Activated CD8-positive, alpha-beta T cell treated with anti-CD3 and anti-CD28 coated beads for 36 hours (primary cell): ENCODE measurements around the gene ARHGAP4. TPM values are rescaled to one million over a fixed set of nuclear protein-coding genes. Genes with fewer than 3 reads are reported as not detected.
A peak's percentile ranks its signal among the peaks of the same experiment; 100 is the strongest.

ENCODE experiments used
- ATAC-seq: fragments of 200-7000 bp; cut with Tn5 transposase; one replicate; pipeline ENCODE4 v1.10.0; 2021; ENCODE audit warnings: mild to moderate bottlenecking, moderate library complexity
- CTCF ChIA-PET: fragments of 350-600 bp; sonication (Branson Sonifier 250); formaldehyde crosslinking; loops from one replicate; lab custom pipeline; 2021; ENCODE audit warnings: antibody characterized with exemption; lab: Charles Lee
- POLR2A ChIA-PET: fragments of 350-600 bp; sonication (Branson Sonifier 250); formaldehyde crosslinking; loops from one replicate; lab custom pipeline; 2021; ENCODE audit warnings: antibody characterized with exemption; lab: Charles Lee
- DNase-seq: peaks from one replicate; pipeline ENCODE4 v3.0.0-alpha.2; 2020
- H3K27ac Mint-ChIP-seq: one replicate; pipeline ENCODE4 v1.8.0; 2021; ENCODE audit warnings: mild to moderate bottlenecking, mixed read lengths
- H3K27me3 Mint-ChIP-seq: one replicate; pipeline ENCODE4 v1.8.0; 2021; ENCODE audit warnings: mixed read lengths
- H3K36me3 Mint-ChIP-seq: one replicate; pipeline ENCODE4 v1.8.0; 2021; ENCODE audit warnings: low read depth, mixed read lengths
- H3K4me1 Mint-ChIP-seq: one replicate; pipeline ENCODE4 v1.8.0; 2021; ENCODE audit warnings: low read depth, mixed read lengths
- H3K4me3 Mint-ChIP-seq: one replicate; pipeline ENCODE4 v1.8.0; 2021; ENCODE audit warnings: mild to moderate bottlenecking, moderate library complexity, mixed read lengths
- H3K9me3 Mint-ChIP-seq: one replicate; pipeline ENCODE4 v1.8.0; 2021; ENCODE audit warnings: mixed read lengths
- intact Hi-C: fragments of 100-400 bp; cut with micrococcal nuclease; formaldehyde crosslinking; loops from one replicate; pipeline ENCODE4 v1.10.0; 2022
- total RNA-seq, 2 experiments: library from RNA; stranded (reverse); gene quantifications; one replicate each; pipeline ENCODE4 v1.2.3, GENCODE V29; 2021
- TF ChIP-seq, protein P1 (sequence below): fragments of 200-600 bp; IDR thresholded peaks from one replicate; pipeline ENCODE4 v1.8.0; 2022; ENCODE audit warnings: antibody characterized with exemption, mild to moderate bottlenecking

ARHGAP4 gene
- total RNA-seq, 2 experiments from 2014 or later = 128 to 130 TPM

DNA sequence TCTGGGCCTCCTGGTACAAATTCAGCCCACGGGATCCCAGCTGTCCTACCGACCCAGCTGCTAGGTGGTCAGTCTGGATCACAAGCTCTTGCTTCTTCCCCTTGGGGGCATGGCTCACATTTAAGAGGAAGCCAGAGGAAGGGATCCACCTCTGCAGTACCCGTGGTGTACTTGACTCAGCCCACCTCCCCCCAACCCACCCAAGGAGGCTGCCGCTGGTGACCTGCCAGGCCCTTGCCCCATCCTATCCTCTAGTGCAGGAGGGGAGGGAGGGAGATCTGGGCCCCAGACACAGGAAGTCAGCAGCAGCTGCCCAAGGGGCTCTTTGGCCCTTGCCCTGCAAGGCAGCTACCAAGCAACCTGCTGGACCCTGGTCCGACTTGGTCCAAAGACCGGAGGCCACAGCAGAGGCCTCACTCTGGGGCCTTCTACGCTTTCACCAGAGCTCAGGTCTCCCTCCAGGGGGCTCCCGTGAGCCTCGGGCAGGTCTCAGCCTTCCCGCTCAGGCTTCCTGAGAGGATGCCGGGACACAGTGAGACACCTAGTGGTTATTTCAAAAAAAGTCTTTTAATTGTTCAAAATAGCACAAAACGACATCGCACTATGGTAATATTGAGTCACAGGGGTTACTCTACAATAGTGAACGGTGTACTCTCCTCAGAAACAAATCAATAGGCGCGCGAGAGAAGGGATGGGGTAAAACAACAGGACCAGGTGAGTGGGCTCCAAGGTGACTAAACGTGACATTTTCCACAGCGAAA, 21.1 kb upstream of the ARHGAP4 start:
- H3K27me3 Mint-ChIP-seq = no peaks in the 10 kb centered on the region
- peak overlapping the region; percentile 4 for H3K4me3 Mint-ChIP-seq
- DNase-seq (peak; percentile 83), ATAC-seq (peak; percentile 82)
- POLR2A ChIA-PET = interaction anchor here (0.6 to 11.9 kb wide), 5 partner anchors 11 to 42 kb away, joined by 3 to 130 read pairs (median 52); partner anchors contain the start of genes ARHGAP4, HCFC1 and NAA10
- TF ChIP-seq, protein P1, sequence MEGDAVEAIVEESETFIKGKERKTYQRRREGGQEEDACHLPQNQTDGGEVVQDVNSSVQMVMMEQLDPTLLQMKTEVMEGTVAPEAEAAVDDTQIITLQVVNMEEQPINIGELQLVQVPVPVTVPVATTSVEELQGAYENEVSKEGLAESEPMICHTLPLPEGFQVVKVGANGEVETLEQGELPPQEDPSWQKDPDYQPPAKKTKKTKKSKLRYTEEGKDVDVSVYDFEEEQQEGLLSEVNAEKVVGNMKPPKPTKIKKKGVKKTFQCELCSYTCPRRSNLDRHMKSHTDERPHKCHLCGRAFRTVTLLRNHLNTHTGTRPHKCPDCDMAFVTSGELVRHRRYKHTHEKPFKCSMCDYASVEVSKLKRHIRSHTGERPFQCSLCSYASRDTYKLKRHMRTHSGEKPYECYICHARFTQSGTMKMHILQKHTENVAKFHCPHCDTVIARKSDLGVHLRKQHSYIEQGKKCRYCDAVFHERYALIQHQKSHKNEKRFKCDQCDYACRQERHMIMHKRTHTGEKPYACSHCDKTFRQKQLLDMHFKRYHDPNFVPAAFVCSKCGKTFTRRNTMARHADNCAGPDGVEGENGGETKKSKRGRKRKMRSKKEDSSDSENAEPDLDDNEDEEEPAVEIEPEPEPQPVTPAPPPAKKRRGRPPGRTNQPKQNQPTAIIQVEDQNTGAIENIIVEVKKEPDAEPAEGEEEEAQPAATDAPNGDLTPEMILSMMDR = peak; percentile 75
- peaks cover 39% of the 10 kb centered on the region for H3K4me1 Mint-ChIP-seq
- intact Hi-C loops = no loop called here
- no peaks in the 10 kb centered on the region for H3K9me3 Mint-ChIP-seq
- peaks cover 23% of the 10 kb centered on the region for H3K36me3 Mint-ChIP-seq
- CTCF ChIA-PET = interaction anchor here (0.7 to 10.2 kb wide), 14 partner anchors 8 to 430 kb away, joined by 3 to 136 read pairs (median 3); partner anchors contain the start of genes ARHGAP4, NAA10 and PLXNB3
- H3K27ac Mint-ChIP-seq = peak overlapping the region; percentile 86

DNA sequence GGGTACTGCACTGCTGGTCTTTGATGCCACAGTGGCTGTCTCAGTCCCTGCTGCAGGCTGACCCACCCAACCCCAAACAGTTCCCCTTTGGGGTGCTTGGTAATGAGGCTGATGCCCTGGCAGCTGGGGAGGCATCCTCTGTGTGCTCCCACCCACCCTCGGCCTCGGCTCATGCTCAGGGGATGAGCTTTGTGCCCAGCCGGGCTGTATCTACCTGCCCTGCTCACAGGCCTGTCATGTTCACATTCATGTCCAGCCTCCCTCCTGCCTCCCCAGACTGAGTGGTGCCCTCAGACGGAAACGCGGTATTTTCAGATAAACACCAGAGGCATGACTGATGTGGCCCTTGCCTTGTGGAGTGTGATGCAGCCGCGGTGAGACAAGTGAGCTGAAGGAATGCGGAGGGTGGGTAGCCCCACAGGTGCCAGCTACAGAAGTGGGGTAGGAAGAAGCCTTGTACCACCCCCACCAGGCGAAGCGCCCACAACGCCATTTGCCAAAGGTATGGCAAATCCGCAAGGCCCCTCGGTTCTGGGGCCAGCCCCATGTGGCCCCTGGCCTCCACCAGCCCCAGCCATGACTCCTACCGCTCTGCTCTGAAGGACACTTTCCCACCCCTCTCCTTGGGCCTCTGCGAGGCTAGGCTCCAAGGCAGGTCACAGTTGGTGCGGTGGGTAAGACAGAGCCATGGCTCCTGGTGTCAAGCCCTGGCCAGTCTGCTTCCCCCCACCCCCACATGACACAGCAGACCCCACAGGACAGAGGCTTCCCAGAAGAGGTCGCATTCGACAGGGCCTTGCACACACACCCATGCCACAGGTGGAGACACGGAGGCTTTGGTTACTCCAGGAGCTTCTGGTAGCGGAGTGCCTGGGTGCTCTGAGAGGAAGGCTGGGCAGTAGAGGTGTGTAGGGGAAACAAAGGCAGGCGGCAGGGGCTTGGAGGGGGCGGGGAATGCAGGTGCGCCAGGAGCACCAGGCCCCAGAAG, 20.2 kb upstream of the ARHGAP4 start:
- Mint-ChIP-seq H3K27me3 (no peaks in the 10 kb centered on the region), H3K27ac (no peak overlapping the region), H3K4me1 (peaks cover 38% of the 10 kb centered on the region), H3K9me3 (no peaks in the 10 kb centered on the region), H3K36me3 (peaks cover 20% of the 10 kb centered on the region), H3K4me3 (no peak overlapping the region)
- POLR2A ChIA-PET = interaction anchor here (0.6 to 11.9 kb wide), 4 partner anchors 10 to 39 kb away, joined by 3 to 130 read pairs (median 34); partner anchors contain the start of genes ARHGAP4 and NAA10
- intact Hi-C loops = no loop called here
- no peak for DNase-seq
- TF ChIP-seq, protein P1 = no peak
- ATAC-seq = no peak
- CTCF ChIA-PET = interaction anchor here (0.6 to 10.2 kb wide), 8 partner anchors 14 to 431 kb away, joined by 3 to 136 read pairs (median 4); partner anchors contain the start of genes ARHGAP4 and PLXNB3

DNA sequence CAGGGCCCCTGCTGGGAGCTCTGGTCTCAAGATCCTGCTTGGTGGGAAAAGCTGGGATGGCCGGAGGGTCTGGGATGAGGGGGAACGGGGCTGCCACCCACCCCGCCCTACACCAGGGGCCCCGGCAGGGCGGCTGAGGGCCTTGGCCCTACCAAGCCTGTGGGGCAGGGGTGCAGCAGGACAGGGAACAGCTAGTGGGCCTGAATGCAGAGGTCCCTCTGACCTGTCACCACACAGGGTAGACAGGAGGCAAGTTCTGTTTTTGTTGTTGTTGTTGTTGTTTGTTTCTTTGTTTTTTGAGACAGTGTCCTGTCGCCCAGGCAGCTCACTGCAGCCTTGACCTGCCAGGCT, 18.7 kb upstream of the ARHGAP4 start:
- ChIA-PET POLR2A (interaction anchor here (0.8 to 11.9 kb wide), 4 partner anchors 9 to 41 kb away, joined by 3 to 130 read pairs (median 28); partner anchors contain the start of genes ARHGAP4, AVPR2 and NAA10), CTCF (interaction anchor here (1.7 to 10.2 kb wide), 2 partner anchors 19 to 181 kb away, joined by 5 to 136 read pairs; partner anchors contain the start of genes ARHGAP4 and PLXNB3)
- DNase-seq = no peak
- Mint-ChIP-seq H3K9me3 (no peaks in the 10 kb centered on the region), H3K27me3 (no peaks in the 10 kb centered on the region), H3K4me1 (peaks cover 35% of the 10 kb centered on the region), H3K36me3 (peaks cover 11% of the 10 kb centered on the region), H3K27ac (peak overlapping the region; percentile 82), H3K4me3 (no peak overlapping the region)
- intact Hi-C loops = no loop called here
- peak; percentile 2 for ATAC-seq
- TF ChIP-seq, protein P1 = no peak

DNA sequence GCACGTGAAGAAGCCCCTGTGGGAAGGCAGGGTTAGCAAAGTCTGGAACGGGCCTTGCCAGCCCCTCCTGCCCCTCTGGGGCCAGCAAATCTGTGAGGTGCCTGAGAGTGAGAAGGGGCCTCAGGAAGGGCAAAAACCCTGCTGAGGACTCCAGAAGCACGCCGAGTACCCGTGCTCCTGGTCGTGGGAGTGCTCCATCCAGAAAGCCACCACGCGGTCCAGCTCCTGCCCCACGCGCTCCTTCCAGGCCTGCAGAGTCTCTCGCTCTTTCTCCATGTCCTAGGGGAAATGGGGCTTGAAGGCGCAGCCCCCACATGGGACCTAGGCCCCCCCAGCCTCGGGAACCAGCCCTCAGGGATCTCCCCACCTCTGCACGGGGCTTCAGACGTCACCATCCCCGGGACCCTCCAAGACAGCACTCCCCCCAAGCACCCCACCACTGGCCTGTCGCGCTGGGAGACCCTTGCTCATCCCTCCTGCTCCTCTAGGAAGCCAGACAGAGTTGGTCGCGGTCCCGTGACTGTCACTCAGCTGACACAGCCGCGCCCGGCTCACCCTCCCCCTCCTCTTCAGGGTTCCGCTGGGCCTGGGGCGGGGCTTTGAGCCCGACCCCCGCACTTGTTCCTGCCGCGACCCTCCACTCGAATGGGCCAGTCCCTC, 18.2 kb upstream of the ARHGAP4 start, which contains the start of gene RENBP:
Gene RENBP (minus strand): TSS at position 504 of the 660 bp plus-strand sequence. CDS start 33 bp downstream, at position 471.
- H3K27ac Mint-ChIP-seq = peak within 1 kb of the TSS; percentile 82
- H3K4me1 Mint-ChIP-seq = peaks cover 35% of the 10 kb centered on the region
- peaks cover 6% of the 10 kb centered on the region for H3K36me3 Mint-ChIP-seq
- intact Hi-C loops = no loop called here
- ChIA-PET POLR2A (interaction anchor here (0.5 to 11.9 kb wide), 5 partner anchors 8 to 40 kb away, joined by 3 to 130 read pairs (median 3); partner anchors contain the start of genes ARHGAP4, AVPR2 and NAA10), CTCF (interaction anchor here (10.2 kb wide), 1 partner anchor 19 kb away, joined by 136 read pairs; the partner anchor contains the start of gene ARHGAP4)
- H3K27me3 Mint-ChIP-seq = no peaks in the 10 kb centered on the region
- H3K4me3 Mint-ChIP-seq = peak within 1 kb of the TSS; percentile 78
- peak; percentile 60 for DNase-seq
- no peaks in the 10 kb centered on the region for H3K9me3 Mint-ChIP-seq
- TF ChIP-seq, protein P1 = no peak
- ATAC-seq = peak; percentile 35
